OCI-LY7 (cell line): Measurements from ENCODE around the gene IGFBP2. TPM values are rescaled to one million over a fixed set of nuclear protein-coding genes. Genes with fewer than 3 reads are reported as not detected.

ENCODE experiments used
- BruUV-seq: library from RNA; stranded (reverse); fragments of 400-500 nt; replicated peaks from 2 replicates; lab custom pipeline; 2021; lab: Mats Ljungman, UMichigan
- CTCF ChIA-PET: fragments of 300-600 bp; sonication (Branson Sonifier 250); formaldehyde crosslinking; loops from one replicate; lab custom pipeline; 2022; ENCODE audit warnings: antibody characterized with exemption; ENCODE audit not compliant: unreplicated experiment; lab: Charles Lee
- POLR2A ChIA-PET: fragments of 300-600 bp; sonication (Branson Sonifier 250); formaldehyde crosslinking; loops from one replicate; lab custom pipeline; 2022; ENCODE audit warnings: antibody characterized with exemption; lab: Charles Lee
- DNase-seq: peaks from one replicate; pipeline ENCODE4 v3.0.0-alpha.2; 2015; ENCODE audit warnings: low spot score
- H2AFZ ChIP-seq: fragments of 200-600 bp; sonication (generic), shearing (Covaris generic); 2 replicates; pipeline ENCODE4 v1.6.1; 2014; ENCODE audit warnings: mild to moderate bottlenecking, antibody characterized with exemption, low read length, moderate library complexity
- H3K27ac ChIP-seq: fragments of 200-600 bp; sonication (generic); 2 replicates; pipeline ENCODE4 v1.5.1; 2014; ENCODE audit warnings: mixed run types, low read depth, mild to moderate bottlenecking, moderate library complexity, low read length, inconsistent platforms; ENCODE audit not compliant: poor library complexity, severe bottlenecking
- H3K36me3 ChIP-seq: fragments of 200-600 bp; sonication (generic); 2 replicates; pipeline ENCODE4 v1.6.1; 2014; ENCODE audit warnings: mild to moderate bottlenecking, antibody characterized with exemption, low read length, moderate library complexity, mixed read lengths; ENCODE audit not compliant: insufficient read depth
- H3K4me1 ChIP-seq: fragments of 200-600 bp; sonication (generic); 2 replicates; pipeline ENCODE4 v1.5.1; 2014; ENCODE audit warnings: mild to moderate bottlenecking, low read length; ENCODE audit not compliant: insufficient read depth, poor library complexity, severe bottlenecking
- H3K4me2 ChIP-seq: fragments of 200-600 bp; sonication (generic); 2 replicates; pipeline ENCODE4 v1.6.1; 2014; ENCODE audit warnings: mild to moderate bottlenecking, low read length
- H3K4me3 ChIP-seq: fragments of 200-600 bp; sonication (generic); 2 replicates; pipeline ENCODE4 v1.5.1; 2014; ENCODE audit warnings: mild to moderate bottlenecking, low read depth, low read length; ENCODE audit not compliant: poor library complexity, severe bottlenecking
- H3K79me2 ChIP-seq: fragments of 200-600 bp; sonication (generic); 2 replicates; pipeline ENCODE4 v1.6.1; 2016; ENCODE audit warnings: low read depth, mild to moderate bottlenecking, low read length, moderate library complexity, mixed read lengths; ENCODE audit not compliant: insufficient read depth
- H3K9me2 ChIP-seq: fragments of 200-600 bp; sonication (generic); 2 replicates; pipeline ENCODE4 v1.6.1; 2016; ENCODE audit warnings: mild to moderate bottlenecking, low read length, mixed read lengths; ENCODE audit not compliant: insufficient read depth
- H3K9me3 ChIP-seq: fragments of 200-600 bp; sonication (generic); 2 replicates; pipeline ENCODE4 v1.6.1; 2014; ENCODE audit warnings: mild to moderate bottlenecking, mixed run types, low read length, mixed read lengths
- H4K20me1 ChIP-seq: fragments of 200-600 bp; sonication (generic); 2 replicates; pipeline ENCODE4 v1.6.1; 2014; ENCODE audit warnings: mild to moderate bottlenecking, antibody characterized with exemption, low read length, moderate library complexity, mixed read lengths; ENCODE audit not compliant: insufficient read depth
- CTCF ChIP-seq: fragments of 200-600 bp; sonication (generic); conservative IDR thresholded peaks from 2 replicates; pipeline ENCODE4 v1.5.1; 2014; ENCODE audit warnings: mild to moderate bottlenecking, antibody characterized with exemption, low read length, moderate library complexity, mixed read lengths
- EZH2phosphoT487 ChIP-seq: fragments of 200-600 bp; sonication (generic); IDR thresholded peaks from 2 replicates; pipeline ENCODE4 v1.6.1; 2018; ENCODE audit warnings: low read depth, borderline replicate concordance, mild to moderate bottlenecking, mixed run types, antibody characterized with exemption, low read length, moderate library complexity, mixed read lengths
- intact Hi-C: fragments of 100-400 bp; cut with micrococcal nuclease; formaldehyde crosslinking; loops from one replicate; pipeline ENCODE4 v1.10.0; 2022; ENCODE audit not compliant: unreplicated experiment
- total RNA-seq, 2 experiments: library from RNA; depleted of rRNA in 1 of 2; stranded (reverse); fragments of >200 nt in 1 of 2; shearing (Covaris generic) in 1 of 2; gene quantifications; 2 replicates each; pipeline ENCODE4 v1.2.3, GENCODE V29; 2014 to 2022

IGFBP2 gene
- total RNA-seq, 2 experiments from 2014 or later, result 0.66 TPM; not detected in 1

GRCh38 chr2:216688731-216689340, 55.6 kb downstream of the IGFBP2 start:
- no peak for DNase-seq
- Histone ChIP-seq H3K36me3 (no peaks in the 10 kb centered on the region), H2AFZ (no peak overlapping the region), H4K20me1 (no peaks in the 10 kb centered on the region), H3K79me2 (no peaks in the 10 kb centered on the region), H3K4me1 (no peaks in the 10 kb centered on the region), H3K9me3 (no peaks in the 10 kb centered on the region), H3K4me3 (no peak overlapping the region), H3K9me2 (no peaks in the 10 kb centered on the region), H3K4me2 (no peak overlapping the region), H3K27ac (no peak overlapping the region)
- POLR2A ChIA-PET, result interaction anchor here (0.7 kb wide), 1 partner anchor 472 kb away, joined by 3 read pairs; no protein-coding TSS in a partner anchor
- no TSS peak for BruUV-seq
- CTCF ChIA-PET, result no interaction called here
- intact Hi-C loops, result no loop called here
- no peak for TF ChIP-seq EZH2phosphoT487
- no peak for TF ChIP-seq CTCF

- Histone ChIP-seq H3K79me2 (no peaks in the 10 kb centered on the region), H3K9me3 (no peaks in the 10 kb centered on the region), H3K27ac (no peak overlapping the region), H3K4me1 (no peaks in the 10 kb centered on the region), H3K4me3 (no peak overlapping the region), H2AFZ (no peak overlapping the region), H4K20me1 (no peaks in the 10 kb centered on the region), H3K36me3 (no peaks in the 10 kb centered on the region), H3K9me2 (no peaks in the 10 kb centered on the region), H3K4me2 (no peak overlapping the region)
- CTCF ChIA-PET, result interaction anchor here (0.6 kb wide), 1 partner anchor 122 kb away, joined by 4 read pairs; no protein-coding TSS in a partner anchor
- no peak for TF ChIP-seq EZH2phosphoT487
- no peak for TF ChIP-seq CTCF
- BruUV-seq, result no TSS peak
- intact Hi-C loops, result no loop called here
- DNase-seq, result no peak
- POLR2A ChIA-PET, result no interaction called here
Observed at GRCh38 chr2:216689397-216689796, 56.2 kb downstream of the IGFBP2 start.

- DNase-seq, result no peak
- no TSS peak for BruUV-seq
- intact Hi-C loops, result no loop called here
Observed at GRCh38 chr2:216690456-216690852, 57.2 kb downstream of the IGFBP2 start.

More at GRCh38 chr2:216690456-216690852, 57.2 kb downstream of the IGFBP2 start:
- Histone ChIP-seq H2AFZ (no peak overlapping the region), H3K27ac (no peak overlapping the region), H3K36me3 (no peaks in the 10 kb centered on the region), H3K4me1 (no peaks in the 10 kb centered on the region), H3K4me3 (no peak overlapping the region), H3K9me2 (no peaks in the 10 kb centered on the region), H3K9me3 (no peaks in the 10 kb centered on the region), H4K20me1 (no peaks in the 10 kb centered on the region), H3K79me2 (no peaks in the 10 kb centered on the region), H3K4me2 (no peak overlapping the region)
- no peak for TF ChIP-seq EZH2phosphoT487
- no peak for TF ChIP-seq CTCF
- CTCF ChIA-PET, result no interaction called here
- POLR2A ChIA-PET, result no interaction called here
